GM21786 (cell line): ENCODE results near the gene OCLN.
A peak's percentile ranks its signal among the peaks of the same experiment; 100 is the strongest.
"Not testable (repeated sequence)": the region's sequence is repeated elsewhere in the genome, so short reads cannot be mapped to it uniquely, and the experiment has no call there.

ENCODE experiments used
- ATAC-seq: cut with Tn5 transposase; IDR thresholded peaks from one replicate; pipeline ENCODE4 v1.9.1; 2021; ENCODE audit not compliant: unreplicated experiment

Gene OCLN, protein sequence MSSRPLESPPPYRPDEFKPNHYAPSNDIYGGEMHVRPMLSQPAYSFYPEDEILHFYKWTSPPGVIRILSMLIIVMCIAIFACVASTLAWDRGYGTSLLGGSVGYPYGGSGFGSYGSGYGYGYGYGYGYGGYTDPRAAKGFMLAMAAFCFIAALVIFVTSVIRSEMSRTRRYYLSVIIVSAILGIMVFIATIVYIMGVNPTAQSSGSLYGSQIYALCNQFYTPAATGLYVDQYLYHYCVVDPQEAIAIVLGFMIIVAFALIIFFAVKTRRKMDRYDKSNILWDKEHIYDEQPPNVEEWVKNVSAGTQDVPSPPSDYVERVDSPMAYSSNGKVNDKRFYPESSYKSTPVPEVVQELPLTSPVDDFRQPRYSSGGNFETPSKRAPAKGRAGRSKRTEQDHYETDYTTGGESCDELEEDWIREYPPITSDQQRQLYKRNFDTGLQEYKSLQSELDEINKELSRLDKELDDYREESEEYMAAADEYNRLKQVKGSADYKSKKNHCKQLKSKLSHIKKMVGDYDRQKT

GRCh38 chr5:69492391-69492922 is at the start of gene OCLN:
TSS of gene OCLN (plus strand) at chr5:69492790. CDS start at chr5:69504245, 11,455 bp downstream.
- ATAC-seq: peak; percentile 48

DNA sequence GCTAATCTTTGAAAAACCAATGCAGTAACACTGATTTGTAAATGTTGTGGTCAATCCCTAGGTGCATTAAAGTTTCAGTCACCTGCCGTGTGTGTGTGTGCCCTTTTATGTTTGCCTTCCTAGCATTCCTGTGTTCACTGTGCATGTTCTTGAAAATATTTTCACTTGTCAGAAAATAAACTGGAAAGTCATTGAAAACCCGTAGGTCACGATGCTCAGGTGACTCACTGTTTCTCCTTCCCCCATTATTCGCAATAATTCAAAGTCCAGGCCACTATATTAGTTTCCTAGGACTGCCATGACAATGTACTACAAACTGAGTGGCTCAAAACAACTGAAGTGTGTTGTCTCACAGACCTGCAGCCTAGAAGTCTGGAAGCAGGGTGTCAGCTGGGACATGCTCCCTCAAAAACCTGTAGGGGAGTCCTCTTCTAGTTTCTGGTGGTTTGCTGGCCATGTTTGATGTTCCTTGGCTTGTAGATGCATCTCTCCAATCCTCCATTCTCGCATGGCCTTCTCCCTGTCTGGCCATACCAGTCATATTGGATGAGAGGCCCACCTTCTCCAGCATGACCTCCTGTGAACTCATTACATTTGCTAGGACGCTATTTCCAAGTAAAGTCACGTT is 48.3 kb upstream of the OCLN start:
- ATAC-seq: no peak

- no peak for ATAC-seq
Measured at GRCh38 chr5:69449511-69449910, 43.1 kb upstream of the OCLN start.

DNA sequence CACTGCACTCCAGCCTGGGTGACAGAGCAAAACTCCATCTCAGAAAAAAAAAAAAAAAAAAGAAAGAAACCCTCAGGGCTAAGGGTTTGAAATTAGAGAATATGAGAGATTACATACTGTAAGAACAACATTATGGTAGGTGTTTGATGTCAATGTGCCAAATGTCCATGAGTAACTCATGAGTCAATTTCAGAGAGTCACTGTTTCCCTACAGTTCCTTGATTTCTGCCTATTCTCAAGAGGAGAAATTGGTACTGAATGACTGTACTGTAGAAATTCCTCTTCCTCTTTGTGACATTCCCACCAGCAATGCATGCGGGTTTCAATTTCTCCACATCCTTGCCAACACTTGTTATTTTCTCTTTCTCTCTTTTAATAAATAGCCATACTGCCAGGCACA is 42.5 kb upstream of the OCLN start:
- no peak for ATAC-seq

GRCh38 chr5:69450527-69450926 is 42.1 kb upstream of the OCLN start:
- ATAC-seq: not testable (repeated sequence)

DNA sequence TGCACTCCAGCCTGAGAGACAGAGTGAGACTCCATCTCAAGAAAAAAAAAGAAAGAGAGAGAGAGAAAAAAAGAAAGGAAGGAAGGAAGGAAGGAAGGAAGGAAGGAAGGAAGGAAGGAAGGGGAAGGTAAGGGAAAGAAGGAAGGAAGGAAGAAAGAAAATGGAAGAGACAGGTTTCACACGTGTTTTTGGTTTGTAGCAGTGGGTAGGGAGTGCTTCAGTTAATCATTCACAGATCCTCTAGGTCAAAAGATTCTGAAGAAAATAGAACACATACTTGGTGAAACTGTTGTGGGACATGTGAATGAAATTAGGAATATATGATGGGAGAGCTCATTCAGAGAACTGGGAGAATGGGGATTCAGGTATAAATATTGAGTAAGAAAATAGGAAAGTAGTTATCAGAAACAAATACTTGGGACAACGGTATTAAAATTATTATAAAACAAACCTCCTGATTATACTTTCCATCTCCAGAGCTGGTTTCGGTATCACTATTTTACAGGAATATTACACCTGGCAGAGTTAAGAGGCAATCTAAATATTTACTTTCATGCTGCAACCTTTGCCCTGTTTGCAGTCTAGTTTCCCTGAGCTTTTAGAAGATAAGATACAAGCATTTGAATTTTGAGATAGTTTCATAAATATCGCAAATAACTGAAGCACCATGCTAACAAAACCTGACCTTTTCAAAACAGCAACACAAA is 40.5 kb upstream of the OCLN start:
- no peak for ATAC-seq

DNA sequence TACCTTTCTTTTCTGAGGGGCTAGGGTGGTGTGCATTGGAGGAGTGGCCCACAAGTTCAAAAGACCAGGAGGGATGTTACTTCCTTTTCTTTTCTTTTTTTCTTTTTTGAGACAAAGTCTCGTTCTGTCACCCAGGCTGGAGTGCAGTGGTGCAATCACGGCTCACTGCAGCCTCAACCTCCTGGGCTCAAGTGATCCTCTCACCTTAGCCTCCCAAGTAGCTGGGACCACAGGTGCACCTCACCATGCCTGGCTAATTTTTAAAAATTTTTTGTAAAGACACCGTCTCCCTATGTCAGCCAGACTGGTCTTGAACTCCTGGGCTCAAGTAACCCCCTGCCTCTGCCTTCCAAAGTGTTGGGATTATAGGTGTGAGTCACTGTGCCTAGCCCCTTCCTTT is 39.1 kb upstream of the OCLN start:
- ATAC-seq: not testable (repeated sequence)

- no peak for ATAC-seq
Measured at GRCh38 chr5:69454460-69455249, 37.9 kb upstream of the OCLN start.

GRCh38 chr5:69455428-69455988 is 37.1 kb upstream of the OCLN start:
- not testable (repeated sequence) for ATAC-seq

GRCh38 chr5:69462170-69462569 is 30.4 kb upstream of the OCLN start:
- ATAC-seq: no peak

GRCh38 chr5:69466375-69466774 is 26.2 kb upstream of the OCLN start:
- not testable (repeated sequence) for ATAC-seq

- peak; percentile 96 for ATAC-seq
Measured at GRCh38 chr5:69467442-69468225, 25.0 kb upstream of the OCLN start.

GRCh38 chr5:69468631-69469030 is 24.0 kb upstream of the OCLN start:
- no peak for ATAC-seq

DNA sequence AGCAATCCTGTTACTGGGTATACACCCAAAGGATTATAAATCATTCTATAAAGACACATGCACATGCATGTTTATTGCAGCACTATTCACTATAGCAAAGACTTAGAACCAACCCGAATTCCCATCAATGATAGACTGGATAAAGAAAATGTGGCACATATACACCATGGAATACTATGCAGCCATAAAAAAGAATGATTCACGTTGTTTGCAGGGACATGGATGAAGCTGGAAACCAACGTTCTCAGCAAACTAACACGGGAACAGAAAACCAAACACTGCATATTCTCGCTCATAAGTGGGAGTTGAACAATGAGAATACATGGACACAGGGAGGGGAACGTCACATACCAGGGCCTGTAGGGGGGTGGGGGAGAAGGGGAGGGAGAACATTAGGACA is 21.1 kb upstream of the OCLN start:
- ATAC-seq: not testable (repeated sequence)

DNA sequence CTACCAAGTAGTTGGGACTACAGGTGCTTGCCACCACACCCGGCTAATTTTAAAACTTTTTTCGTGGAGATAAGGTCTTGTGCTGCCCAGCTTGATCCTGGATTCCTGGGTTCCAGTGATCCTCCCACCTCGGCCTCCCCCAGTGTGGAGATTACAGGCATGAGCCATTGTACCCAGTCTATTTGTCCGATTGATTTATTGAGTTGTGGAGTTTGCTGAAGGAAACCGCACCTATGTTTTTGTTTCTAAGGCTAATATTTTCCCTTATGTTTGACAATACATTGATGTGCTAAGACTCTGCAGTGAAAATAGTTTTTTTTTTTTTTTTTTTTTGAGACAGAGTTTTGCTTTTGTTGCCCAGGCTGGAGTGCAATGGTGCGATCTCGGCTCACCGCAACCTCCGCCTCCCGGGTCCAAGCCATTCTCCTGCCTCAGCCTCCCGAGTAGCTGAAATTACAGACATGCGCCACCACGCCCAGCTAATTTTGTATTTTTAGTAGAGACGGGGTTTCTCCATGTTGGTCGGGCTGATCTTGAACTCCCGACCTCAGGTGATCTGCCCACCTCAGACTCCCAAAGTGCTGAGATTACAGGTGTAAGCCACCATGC is 20.0 kb upstream of the OCLN start:
- ATAC-seq: not testable (repeated sequence)

DNA sequence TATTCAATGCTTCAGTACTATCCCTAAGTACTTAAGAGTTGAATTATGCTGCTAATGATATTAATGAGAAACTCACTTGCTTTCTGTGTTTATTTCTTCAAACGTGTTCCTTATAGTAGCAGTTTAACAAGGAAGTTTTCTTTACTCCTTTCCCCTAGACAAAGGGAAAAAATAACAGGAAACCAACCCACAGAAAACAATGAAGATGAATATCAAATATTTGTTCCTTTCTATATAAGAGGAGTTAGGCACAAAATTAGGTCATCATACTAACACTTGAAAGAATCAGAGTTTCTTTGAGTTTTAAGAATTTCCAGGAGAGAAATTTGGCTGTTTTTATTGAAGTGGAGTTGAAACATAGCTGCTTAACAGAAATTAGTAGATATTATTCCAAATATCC is 15.4 kb upstream of the OCLN start:
- no peak for ATAC-seq

GRCh38 chr5:69478296-69478695 is 14.3 kb upstream of the OCLN start:
- ATAC-seq: not testable (repeated sequence)

- ATAC-seq: no peak
Measured at GRCh38 chr5:69484891-69485290, 7.7 kb upstream of the OCLN start.

DNA sequence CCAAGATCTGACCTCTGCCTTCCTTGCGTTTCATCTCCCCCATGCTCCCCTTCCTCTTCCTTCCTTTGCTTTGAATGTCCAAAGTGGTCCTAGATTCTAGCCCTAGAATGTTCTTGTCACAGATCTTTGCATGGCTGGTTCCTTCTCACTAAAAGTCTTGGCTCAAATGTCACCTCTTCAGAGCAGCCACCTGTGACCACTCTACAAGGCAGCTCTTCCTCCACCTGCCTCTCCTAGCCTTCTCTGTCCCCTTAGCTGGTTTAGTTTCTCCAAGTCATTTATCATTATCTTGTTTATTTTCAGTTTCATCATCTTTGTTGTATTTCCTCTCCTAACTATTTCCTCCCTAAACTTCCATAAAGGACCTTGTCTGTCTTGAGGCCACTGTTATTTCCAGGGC is 7.1 kb upstream of the OCLN start:
- no peak for ATAC-seq
